ENCODE measurements around the gene OAF. TPM values are rescaled to one million over a fixed set of nuclear protein-coding genes. Genes with fewer than 3 reads are reported as not detected.

Gene OAF
- total and polyA plus RNA-seq, 2 experiments from 2014 or later = 1.1 to 3.0 TPM

DNA sequence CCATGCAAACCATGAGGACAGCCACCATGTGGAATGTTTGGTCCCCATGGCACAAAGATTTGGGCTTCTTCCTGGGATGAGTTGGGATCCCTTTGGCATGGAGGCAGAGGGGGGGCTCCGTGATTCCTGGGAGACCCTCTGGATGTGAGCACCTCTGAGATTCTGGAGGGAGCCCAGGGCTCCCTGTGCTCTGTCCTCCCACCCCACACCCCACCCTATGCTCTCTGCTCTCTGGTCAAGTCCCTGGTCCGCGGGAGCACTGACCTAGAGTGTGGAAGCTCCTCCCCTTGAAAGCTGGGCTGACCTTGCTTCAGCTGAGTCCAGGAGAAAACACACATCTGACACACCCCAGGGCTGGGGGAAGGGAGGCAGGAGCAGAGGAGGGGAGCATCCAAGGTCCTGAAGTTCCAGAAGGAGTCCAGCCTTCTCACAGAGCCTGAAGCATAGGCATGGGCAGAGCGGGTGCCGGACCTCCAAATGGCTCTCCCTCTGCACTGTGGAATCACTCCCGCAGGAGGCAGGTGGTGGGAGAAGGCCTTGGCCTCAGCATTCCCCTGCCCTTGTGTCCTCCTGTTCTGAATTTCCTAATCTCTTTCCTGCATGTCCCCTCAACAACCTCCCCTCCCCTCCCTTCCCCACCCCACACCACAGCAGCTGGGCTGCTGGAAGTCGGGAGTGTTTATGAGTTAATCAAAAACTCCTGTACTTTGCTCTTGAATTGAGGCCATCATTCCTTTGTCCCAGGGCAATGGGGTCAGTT is 25.7 kb upstream of the OAF start:
- H3K27me3 ChIP-seq (ENCODE audit: insufficient read depth) = peaks cover 10% of the 10 kb centered on the region; the same call in 1 of the 2 replicates
- Mint-ChIP-seq H3K4me1 (peaks cover 36% of the 10 kb centered on the region), H3K27me3 (ENCODE audit: insufficient read depth, low read depth, poor library complexity) (peaks cover 50% of the 10 kb centered on the region), H3K36me3 (ENCODE audit: low read depth) (no peaks in the 10 kb centered on the region), H3K27ac (no peak overlapping the region; the same call in 1 of the 2 replicates), H3K9me3 (peaks cover 4% of the 10 kb centered on the region; the same call in 1 of the 3 replicates), H3K4me3 (no peak overlapping the region)
- no peaks in the 10 kb centered on the region for H3K79me2 ChIP-seq (replicated peaks; ENCODE audit: insufficient read depth)
- H3K4me2 ChIP-seq = no peak overlapping the region
- H2AFZ ChIP-seq = no peak overlapping the region
- no peak overlapping the region for H3K4me3 ChIP-seq
- H3K27ac ChIP-seq (ENCODE audit: low read depth) = no peak overlapping the region
- ATAC-seq = no peak
- no peaks in the 10 kb centered on the region for H4K20me1 ChIP-seq (replicated peaks; ENCODE audit: insufficient read depth)
- no peak for DNase-seq (ENCODE audit: low spot score)
- H3F3A ChIP-seq (replicated peaks; ENCODE audit: low read depth) = no peaks in the 10 kb centered on the region
- no peaks in the 10 kb centered on the region for H3K36me3 ChIP-seq (ENCODE audit: insufficient read depth)
- no peaks in the 10 kb centered on the region; the same call in 1 of the 2 replicates for H3K4me1 ChIP-seq (ENCODE audit: insufficient read depth)
- H3K9me2 ChIP-seq (ENCODE audit: insufficient read depth) = no peaks in the 10 kb centered on the region
- TF ChIP-seq JUNB (IDR thresholded peaks at IDR 0.05; ENCODE audit: unreplicated experiment) (no peak), POLR2AphosphoS5 (IDR thresholded peaks at IDR 0.05; ENCODE audit: low read depth) (no peak), ZNF114 (CRISPR knock-in tag; IDR thresholded peaks at IDR 0.05) (no peak), ZNF331 (CRISPR knock-in tag; IDR thresholded peaks at IDR 0.05; ENCODE audit: low read depth) (no peak), CREB1 (CRISPR knock-in tag; IDR thresholded peaks at IDR 0.05; ENCODE audit: low read depth) (no peak), NANOG (IDR thresholded peaks at IDR 0.05; ENCODE audit: borderline replicate concordance) (no peak), EZH2 (IDR thresholded peaks at IDR 0.05; ENCODE audit: low read depth, unreplicated experiment) (no peak), EZH2phosphoT487 (IDR thresholded peaks at IDR 0.05; ENCODE audit: unreplicated experiment) (no peak), STAT1 (IDR thresholded peaks at IDR 0.05; ENCODE audit: unreplicated experiment) (no peak)
- TF ChIP-seq, protein P1, sequence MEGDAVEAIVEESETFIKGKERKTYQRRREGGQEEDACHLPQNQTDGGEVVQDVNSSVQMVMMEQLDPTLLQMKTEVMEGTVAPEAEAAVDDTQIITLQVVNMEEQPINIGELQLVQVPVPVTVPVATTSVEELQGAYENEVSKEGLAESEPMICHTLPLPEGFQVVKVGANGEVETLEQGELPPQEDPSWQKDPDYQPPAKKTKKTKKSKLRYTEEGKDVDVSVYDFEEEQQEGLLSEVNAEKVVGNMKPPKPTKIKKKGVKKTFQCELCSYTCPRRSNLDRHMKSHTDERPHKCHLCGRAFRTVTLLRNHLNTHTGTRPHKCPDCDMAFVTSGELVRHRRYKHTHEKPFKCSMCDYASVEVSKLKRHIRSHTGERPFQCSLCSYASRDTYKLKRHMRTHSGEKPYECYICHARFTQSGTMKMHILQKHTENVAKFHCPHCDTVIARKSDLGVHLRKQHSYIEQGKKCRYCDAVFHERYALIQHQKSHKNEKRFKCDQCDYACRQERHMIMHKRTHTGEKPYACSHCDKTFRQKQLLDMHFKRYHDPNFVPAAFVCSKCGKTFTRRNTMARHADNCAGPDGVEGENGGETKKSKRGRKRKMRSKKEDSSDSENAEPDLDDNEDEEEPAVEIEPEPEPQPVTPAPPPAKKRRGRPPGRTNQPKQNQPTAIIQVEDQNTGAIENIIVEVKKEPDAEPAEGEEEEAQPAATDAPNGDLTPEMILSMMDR (conservative IDR thresholded peaks at IDR 0.05; ENCODE audit: low read depth in 2 of 2) = no peak
- TF ChIP-seq, protein P2, sequence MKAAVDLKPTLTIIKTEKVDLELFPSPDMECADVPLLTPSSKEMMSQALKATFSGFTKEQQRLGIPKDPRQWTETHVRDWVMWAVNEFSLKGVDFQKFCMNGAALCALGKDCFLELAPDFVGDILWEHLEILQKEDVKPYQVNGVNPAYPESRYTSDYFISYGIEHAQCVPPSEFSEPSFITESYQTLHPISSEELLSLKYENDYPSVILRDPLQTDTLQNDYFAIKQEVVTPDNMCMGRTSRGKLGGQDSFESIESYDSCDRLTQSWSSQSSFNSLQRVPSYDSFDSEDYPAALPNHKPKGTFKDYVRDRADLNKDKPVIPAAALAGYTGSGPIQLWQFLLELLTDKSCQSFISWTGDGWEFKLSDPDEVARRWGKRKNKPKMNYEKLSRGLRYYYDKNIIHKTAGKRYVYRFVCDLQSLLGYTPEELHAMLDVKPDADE (IDR thresholded peaks at IDR 0.05) = no peak
- TF ChIP-seq, protein P3, sequence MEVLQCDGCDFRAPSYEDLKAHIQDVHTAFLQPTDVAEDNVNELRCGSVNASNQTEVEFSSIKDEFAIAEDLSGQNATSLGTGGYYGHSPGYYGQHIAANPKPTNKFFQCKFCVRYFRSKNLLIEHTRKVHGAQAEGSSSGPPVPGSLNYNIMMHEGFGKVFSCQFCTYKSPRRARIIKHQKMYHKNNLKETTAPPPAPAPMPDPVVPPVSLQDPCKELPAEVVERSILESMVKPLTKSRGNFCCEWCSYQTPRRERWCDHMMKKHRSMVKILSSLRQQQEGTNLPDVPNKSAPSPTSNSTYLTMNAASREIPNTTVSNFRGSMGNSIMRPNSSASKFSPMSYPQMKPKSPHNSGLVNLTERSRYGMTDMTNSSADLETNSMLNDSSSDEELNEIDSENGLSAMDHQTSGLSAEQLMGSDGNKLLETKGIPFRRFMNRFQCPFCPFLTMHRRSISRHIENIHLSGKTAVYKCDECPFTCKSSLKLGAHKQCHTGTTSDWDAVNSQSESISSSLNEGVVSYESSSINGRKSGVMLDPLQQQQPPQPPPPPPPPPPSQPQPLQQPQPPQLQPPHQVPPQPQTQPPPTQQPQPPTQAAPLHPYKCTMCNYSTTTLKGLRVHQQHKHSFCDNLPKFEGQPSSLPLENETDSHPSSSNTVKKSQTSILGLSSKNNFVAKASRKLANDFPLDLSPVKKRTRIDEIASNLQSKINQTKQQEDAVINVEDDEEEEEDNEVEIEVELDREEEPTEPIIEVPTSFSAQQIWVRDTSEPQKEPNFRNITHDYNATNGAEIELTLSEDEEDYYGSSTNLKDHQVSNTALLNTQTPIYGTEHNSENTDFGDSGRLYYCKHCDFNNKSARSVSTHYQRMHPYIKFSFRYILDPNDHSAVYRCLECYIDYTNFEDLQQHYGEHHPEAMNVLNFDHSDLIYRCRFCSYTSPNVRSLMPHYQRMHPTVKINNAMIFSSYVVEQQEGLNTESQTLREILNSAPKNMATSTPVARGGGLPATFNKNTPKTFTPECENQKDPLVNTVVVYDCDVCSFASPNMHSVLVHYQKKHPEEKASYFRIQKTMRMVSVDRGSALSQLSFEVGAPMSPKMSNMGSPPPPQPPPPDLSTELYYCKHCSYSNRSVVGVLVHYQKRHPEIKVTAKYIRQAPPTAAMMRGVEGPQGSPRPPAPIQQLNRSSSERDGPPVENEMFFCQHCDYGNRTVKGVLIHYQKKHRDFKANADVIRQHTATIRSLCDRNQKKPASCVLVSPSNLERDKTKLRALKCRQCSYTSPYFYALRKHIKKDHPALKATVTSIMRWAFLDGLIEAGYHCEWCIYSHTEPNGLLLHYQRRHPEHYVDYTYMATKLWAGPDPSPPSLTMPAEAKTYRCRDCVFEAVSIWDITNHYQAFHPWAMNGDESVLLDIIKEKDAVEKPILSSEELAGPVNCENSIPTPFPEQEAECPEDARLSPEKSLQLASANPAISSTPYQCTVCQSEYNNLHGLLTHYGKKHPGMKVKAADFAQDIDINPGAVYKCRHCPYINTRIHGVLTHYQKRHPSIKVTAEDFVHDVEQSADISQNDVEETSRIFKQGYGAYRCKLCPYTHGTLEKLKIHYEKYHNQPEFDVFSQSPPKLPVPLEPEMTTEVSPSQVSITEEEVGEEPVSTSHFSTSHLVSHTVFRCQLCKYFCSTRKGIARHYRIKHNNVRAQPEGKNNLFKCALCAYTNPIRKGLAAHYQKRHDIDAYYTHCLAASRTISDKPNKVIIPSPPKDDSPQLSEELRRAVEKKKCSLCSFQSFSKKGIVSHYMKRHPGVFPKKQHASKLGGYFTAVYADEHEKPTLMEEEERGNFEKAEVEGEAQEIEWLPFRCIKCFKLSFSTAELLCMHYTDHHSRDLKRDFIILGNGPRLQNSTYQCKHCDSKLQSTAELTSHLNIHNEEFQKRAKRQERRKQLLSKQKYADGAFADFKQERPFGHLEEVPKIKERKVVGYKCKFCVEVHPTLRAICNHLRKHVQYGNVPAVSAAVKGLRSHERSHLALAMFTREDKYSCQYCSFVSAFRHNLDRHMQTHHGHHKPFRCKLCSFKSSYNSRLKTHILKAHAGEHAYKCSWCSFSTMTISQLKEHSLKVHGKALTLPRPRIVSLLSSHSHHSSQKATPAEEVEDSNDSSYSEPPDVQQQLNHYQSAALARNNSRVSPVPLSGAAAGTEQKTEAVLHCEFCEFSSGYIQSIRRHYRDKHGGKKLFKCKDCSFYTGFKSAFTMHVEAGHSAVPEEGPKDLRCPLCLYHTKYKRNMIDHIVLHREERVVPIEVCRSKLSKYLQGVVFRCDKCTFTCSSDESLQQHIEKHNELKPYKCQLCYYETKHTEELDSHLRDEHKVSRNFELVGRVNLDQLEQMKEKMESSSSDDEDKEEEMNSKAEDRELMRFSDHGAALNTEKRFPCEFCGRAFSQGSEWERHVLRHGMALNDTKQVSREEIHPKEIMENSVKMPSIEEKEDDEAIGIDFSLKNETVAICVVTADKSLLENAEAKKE (CRISPR knock-in tag; IDR thresholded peaks at IDR 0.05) = no peak
- TF ChIP-seq, protein P4, sequence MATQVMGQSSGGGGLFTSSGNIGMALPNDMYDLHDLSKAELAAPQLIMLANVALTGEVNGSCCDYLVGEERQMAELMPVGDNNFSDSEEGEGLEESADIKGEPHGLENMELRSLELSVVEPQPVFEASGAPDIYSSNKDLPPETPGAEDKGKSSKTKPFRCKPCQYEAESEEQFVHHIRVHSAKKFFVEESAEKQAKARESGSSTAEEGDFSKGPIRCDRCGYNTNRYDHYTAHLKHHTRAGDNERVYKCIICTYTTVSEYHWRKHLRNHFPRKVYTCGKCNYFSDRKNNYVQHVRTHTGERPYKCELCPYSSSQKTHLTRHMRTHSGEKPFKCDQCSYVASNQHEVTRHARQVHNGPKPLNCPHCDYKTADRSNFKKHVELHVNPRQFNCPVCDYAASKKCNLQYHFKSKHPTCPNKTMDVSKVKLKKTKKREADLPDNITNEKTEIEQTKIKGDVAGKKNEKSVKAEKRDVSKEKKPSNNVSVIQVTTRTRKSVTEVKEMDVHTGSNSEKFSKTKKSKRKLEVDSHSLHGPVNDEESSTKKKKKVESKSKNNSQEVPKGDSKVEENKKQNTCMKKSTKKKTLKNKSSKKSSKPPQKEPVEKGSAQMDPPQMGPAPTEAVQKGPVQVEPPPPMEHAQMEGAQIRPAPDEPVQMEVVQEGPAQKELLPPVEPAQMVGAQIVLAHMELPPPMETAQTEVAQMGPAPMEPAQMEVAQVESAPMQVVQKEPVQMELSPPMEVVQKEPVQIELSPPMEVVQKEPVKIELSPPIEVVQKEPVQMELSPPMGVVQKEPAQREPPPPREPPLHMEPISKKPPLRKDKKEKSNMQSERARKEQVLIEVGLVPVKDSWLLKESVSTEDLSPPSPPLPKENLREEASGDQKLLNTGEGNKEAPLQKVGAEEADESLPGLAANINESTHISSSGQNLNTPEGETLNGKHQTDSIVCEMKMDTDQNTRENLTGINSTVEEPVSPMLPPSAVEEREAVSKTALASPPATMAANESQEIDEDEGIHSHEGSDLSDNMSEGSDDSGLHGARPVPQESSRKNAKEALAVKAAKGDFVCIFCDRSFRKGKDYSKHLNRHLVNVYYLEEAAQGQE (IDR thresholded peaks at IDR 0.05; ENCODE audit: unreplicated experiment) = no peak

All from GM23338 (cell line).